Putamen (tissue), 1 donor: ENCODE measurements around the gene MAST3.
A peak's percentile ranks its signal among the peaks of the same experiment; 100 is the strongest.

ENCODE experiments used
- DNase-seq: peaks from one replicate; pipeline ENCODE4 v3.0.0-alpha.2; 2016; ENCODE audit warnings: low spot score

The MAST3 gene

GRCh38 chr19:18190278-18190677 lies 92.7 kb downstream of the MAST3 start:
- DNase-seq = no peak

- no peak for DNase-seq
Observed at GRCh38 chr19:18191640-18192062, 94.1 kb downstream of the MAST3 start.

GRCh38 chr19:18192673-18193387 lies 95.3 kb downstream of the MAST3 start, which contains the start of gene MPV17L2:
TSS of gene MPV17L2 (plus strand) at chr19:18193218. CDS start at chr19:18193282, 64 bp downstream.
- peak; percentile 100 for DNase-seq

GRCh38 chr19:18193388-18194180 lies 96.0 kb downstream of the MAST3 start:
- no peak for DNase-seq

- no peak for DNase-seq
Observed at GRCh38 chr19:18194181-18194530, 96.6 kb downstream of the MAST3 start.

- no peak for DNase-seq
Observed at GRCh38 chr19:18194554-18195238, 97.1 kb downstream of the MAST3 start.

- DNase-seq = no peak
Observed at GRCh38 chr19:18196511-18196845, 98.9 kb downstream of the MAST3 start.

- no peak for DNase-seq
Observed at GRCh38 chr19:18197306-18197705, 99.7 kb downstream of the MAST3 start.

GRCh38 chr19:18197941-18198340 lies 100.4 kb downstream of the MAST3 start:
- DNase-seq = no peak

- no peak for DNase-seq
Observed at GRCh38 chr19:18198374-18198773, 100.8 kb downstream of the MAST3 start.
